ENCODE results near the gene NAP1L5. TPM values are rescaled to one million over a fixed set of nuclear protein-coding genes. Genes with fewer than 3 reads are reported as not detected.

NAP1L5 gene
- total and polyA plus RNA-seq, 2 of the 13 experiments (the other 11 are each of a cell fraction or from before 2014, with no cell fraction given): 1.3 to 1.6 TPM

DNA sequence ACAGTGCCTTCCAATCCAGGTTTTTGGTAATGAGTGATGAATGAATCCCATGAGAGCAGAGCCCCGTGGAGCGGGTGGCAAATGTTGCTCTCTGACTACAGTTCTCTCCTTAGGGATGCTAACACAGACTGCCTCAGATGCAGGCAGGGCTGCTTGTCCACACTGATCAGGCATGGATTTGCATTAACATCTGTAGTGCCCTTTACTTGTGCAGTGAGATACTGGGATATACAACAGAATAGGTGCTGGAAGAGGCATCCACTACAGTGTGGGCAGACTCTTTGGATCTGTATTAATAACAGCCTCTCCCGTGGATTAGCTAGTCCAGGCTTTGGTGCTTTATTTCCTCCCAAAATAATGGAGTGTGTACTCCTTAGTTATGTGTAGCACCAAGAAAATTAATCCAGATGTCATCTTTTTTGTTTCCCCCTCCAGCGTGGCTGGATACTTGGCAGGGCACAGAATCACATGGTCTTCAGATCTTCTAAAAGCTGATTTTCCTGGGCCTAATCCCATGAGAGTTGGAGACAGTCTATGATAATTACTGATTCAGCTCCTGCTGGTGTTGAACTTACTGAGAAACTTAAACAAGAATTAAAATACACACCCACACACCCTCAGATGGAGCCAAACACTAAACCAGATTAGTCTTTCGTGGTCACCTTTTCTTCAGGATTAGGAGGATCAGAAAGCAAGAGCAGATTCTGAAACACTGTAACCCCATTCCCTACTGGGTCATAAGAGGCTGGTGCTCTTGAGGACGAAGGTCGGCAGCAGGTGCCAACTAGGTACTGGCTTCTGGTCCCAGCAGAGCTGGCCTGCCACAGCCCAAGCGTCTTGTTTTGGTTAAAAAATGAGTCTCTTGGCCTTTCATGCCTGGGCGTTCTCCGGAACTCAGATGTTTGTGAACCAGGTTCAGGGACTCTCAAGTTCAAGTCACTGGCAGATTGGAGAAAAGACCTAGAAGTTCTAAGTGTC is 23.1 kb upstream of the NAP1L5 start:
- DNase-seq (ENCODE audit: low spot score) (no peak), FAIRE-seq (no peak), ATAC-seq (peak; percentile 36; the same call in 2 of the 3 replicates)
- TF ChIP-seq MBD4 (IDR thresholded peaks at IDR 0.05; ENCODE audit: borderline replicate concordance, low read length) (0 out of 2 replicates have a peak, but pooled peaks have one; percentile 27), ZNF329 (CRISPR knock-in tag; IDR thresholded peaks at IDR 0.05; ENCODE audit: low read depth) (no peak)
- Histone ChIP-seq H3K27ac (ENCODE audit: extremely low read length, insufficient read depth, low read length) (no peak overlapping the region), H3K4me3 (replicated peaks in 1 of 3; ENCODE audit: insufficient read depth in 1 of 3, low read depth in 2 of 3, low read length in 3 of 3) (no peak overlapping the region), H3K4me2 (ENCODE audit: low read depth, low read length) (no peak overlapping the region), H4K20me1 (ENCODE audit: insufficient read depth, low read length) (no peaks in the 10 kb centered on the region), H3K79me2 (ENCODE audit: insufficient read depth, low read length) (no peaks in the 10 kb centered on the region), H3K9me3 (ENCODE audit: low read length) (peaks cover 16% of the 10 kb centered on the region), H3K9ac (ENCODE audit: insufficient read depth, low read depth, low read length) (no peak overlapping the region), H2AFZ (ENCODE audit: low read length) (no peak overlapping the region), H3K4me1 (ENCODE audit: insufficient read depth, low read length) (no peaks in the 10 kb centered on the region), H3K27me3 (ENCODE audit: control insufficient read depth in 1 of 2, insufficient read depth in 2 of 2, low read length in 2 of 2) (no peaks in the 10 kb centered on the region), H3K36me3 (replicated peaks in 1 of 2; ENCODE audit: control insufficient read depth in 1 of 2, insufficient read depth in 2 of 2, low read length in 2 of 2) (no peaks in the 10 kb centered on the region)
- intact Hi-C loops (cut with micrococcal nuclease; ENCODE audit: unreplicated experiment) (no loop called here), in situ Hi-C loops (cut with HindIII; ENCODE audit: extremely low pct_ligation_motif_present, low pct_unique_long_range_greater_than_20kb) (no loop called here)
- CTCF ChIA-PET (ENCODE audit: low intra/inter-chr PET ratio, low total read pairs): no interaction called here
- POLR2A ChIA-PET: no interaction called here
- WGBS (ENCODE audit: low lambda C conversion rate): 92% methylated on average over 10 of the region's 10 CpGs
- BruUV-seq (replicated peaks): no TSS peak

DNA sequence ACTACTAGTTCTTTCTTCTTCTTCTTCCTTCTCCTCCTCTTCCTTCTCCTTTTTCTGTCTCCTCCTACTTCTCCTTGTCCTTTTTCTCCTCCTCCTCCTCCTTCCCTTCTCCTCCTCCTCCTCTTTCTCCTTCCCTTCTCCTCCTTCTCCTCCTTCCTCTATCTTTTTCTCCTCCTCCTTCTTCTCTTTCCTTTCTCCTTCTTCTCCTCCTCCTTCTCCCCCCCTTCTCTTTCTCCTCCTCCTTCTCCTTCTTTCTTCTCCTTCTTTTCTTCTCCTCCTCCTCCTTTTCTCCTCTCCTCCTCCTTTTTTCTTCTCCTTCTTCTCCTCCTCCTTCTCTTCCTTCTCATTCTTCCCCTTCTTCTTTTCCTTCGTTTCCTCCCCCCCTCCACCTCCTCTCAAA is 21.8 kb upstream of the NAP1L5 start:
- ChIA-PET CTCF (ENCODE audit: low intra/inter-chr PET ratio, low total read pairs) (no interaction called here), POLR2A (no interaction called here)
- DNase-seq (ENCODE audit: low spot score) (no peak), FAIRE-seq (no peak), ATAC-seq (no peak)
- Histone ChIP-seq H4K20me1 (ENCODE audit: insufficient read depth, low read length) (no peaks in the 10 kb centered on the region), H3K27ac (ENCODE audit: extremely low read length, insufficient read depth, low read length) (no peak overlapping the region), H3K4me3 (replicated peaks in 1 of 3; ENCODE audit: insufficient read depth in 1 of 3, low read depth in 2 of 3, low read length in 3 of 3) (no peak overlapping the region), H2AFZ (ENCODE audit: low read length) (no peak overlapping the region), H3K36me3 (replicated peaks in 1 of 2; ENCODE audit: control insufficient read depth in 1 of 2, insufficient read depth in 2 of 2, low read length in 2 of 2) (no peaks in the 10 kb centered on the region), H3K9ac (ENCODE audit: insufficient read depth, low read depth, low read length) (no peak overlapping the region), H3K9me3 (ENCODE audit: low read length) (peaks cover 16% of the 10 kb centered on the region), H3K79me2 (ENCODE audit: insufficient read depth, low read length) (no peaks in the 10 kb centered on the region), H3K27me3 (ENCODE audit: control insufficient read depth in 1 of 2, insufficient read depth in 2 of 2, low read length in 2 of 2) (no peaks in the 10 kb centered on the region), H3K4me2 (ENCODE audit: low read depth, low read length) (no peak overlapping the region), H3K4me1 (ENCODE audit: insufficient read depth, low read length) (no peaks in the 10 kb centered on the region)
- peak; percentile 59; the same call in 1 of the 2 replicates for TF ChIP-seq NONO (IDR thresholded peaks at IDR 0.05)
- no peak for TF ChIP-seq NONO (CRISPR knock-in tag; conservative IDR thresholded peaks at IDR 0.05)
- TF ChIP-seq PRPF4 (IDR thresholded peaks at IDR 0.05; ENCODE audit: low read depth, low read length, poor library complexity, severe bottlenecking): no peak
- 93% methylated on average over 1 of the region's 1 CpG for WGBS (ENCODE audit: low lambda C conversion rate)
- no TSS peak for BruUV-seq (replicated peaks)
- in situ Hi-C loops (cut with HindIII; ENCODE audit: extremely low pct_ligation_motif_present, low pct_unique_long_range_greater_than_20kb) (no loop called here), intact Hi-C loops (cut with micrococcal nuclease; ENCODE audit: unreplicated experiment) (no loop called here)

All from HepG2 (cell line).